Loucy (cell line): ENCODE data around the gene NMT2.

Experiments
- CTCF ChIP-seq: fragments of 200-600 bp; sonication (generic); conservative IDR thresholded peaks from 2 replicates; pipeline ENCODE4 v1.5.1; 2014; ENCODE audit warnings: mild to moderate bottlenecking, antibody characterized with exemption, low read length
- EZH2phosphoT487 ChIP-seq: fragments of 200-600 bp; IDR thresholded peaks from 2 replicates; pipeline ENCODE4 v1.6.1; 2018; ENCODE audit warnings: antibody characterized with exemption, mild to moderate bottlenecking, moderate library complexity, borderline replicate concordance

GRCh38 chr10:15158972-15159371, 9.5 kb downstream of the NMT2 start:
- no peak for TF ChIP-seq EZH2phosphoT487
- no peak for TF ChIP-seq CTCF
